HepG2 (cell line): ENCODE data around the gene SLC2A4. TPM values are rescaled to one million over a fixed set of nuclear protein-coding genes. Genes with fewer than 3 reads are reported as not detected.

Experiments used
- CENPBD1 ChIP-seq: sonication (generic); formaldehyde crosslinking; IDR thresholded peaks from 2 replicates; pipeline ENCODE4 v1.8.0; 2022; ENCODE audit warnings: missing genetic modification reagents, low read depth, mild to moderate bottlenecking, borderline replicate concordance
- CSRNP2 ChIP-seq: sonication (generic); formaldehyde crosslinking; conservative IDR thresholded peaks from 2 replicates; pipeline ENCODE4 v1.8.0; 2022; ENCODE audit warnings: low read depth, missing genetic modification reagents
- DNMT1 ChIP-seq: sonication (generic); formaldehyde crosslinking; IDR thresholded peaks from 2 replicates; pipeline ENCODE4 v1.5.1; 2020; ENCODE audit warnings: mild to moderate bottlenecking, missing genetic modification reagents
- EP300 ChIP-seq, 3 experiments: sonication (generic) in 1 of 3; formaldehyde crosslinking in 1 of 3; IDR thresholded peaks; 2 replicates each; pipeline versions ENCODE4 v1.5.1 to v1.6.1; 2011 to 2020; ENCODE audit warnings: low read depth in 2 of 3, low read length in 2 of 3, borderline replicate concordance in 1 of 3, improper control_type of control experiment in 1 of 3, mild to moderate bottlenecking in 1 of 3, missing genetic modification reagents in 1 of 3, moderate library complexity in 1 of 3
- HMG20B ChIP-seq: conservative IDR thresholded peaks from 2 replicates; pipeline ENCODE4 v1.6.1; 2016; ENCODE audit warnings: missing genetic modification reagents, missing compliant biosample characterization
- JUN ChIP-seq: sonication (generic); formaldehyde crosslinking; IDR thresholded peaks from 2 replicates; pipeline ENCODE4 v1.4.0; 2020; ENCODE audit warnings: mild to moderate bottlenecking, missing genetic modification reagents
- KLF12 ChIP-seq: sonication (generic); formaldehyde crosslinking; IDR thresholded peaks from 2 replicates; pipeline ENCODE4 v1.4.0; 2020; ENCODE audit warnings: missing genetic modification reagents, borderline replicate concordance
- NAIF1 ChIP-seq: sonication (generic); formaldehyde crosslinking; IDR thresholded peaks from 2 replicates; pipeline ENCODE4 v1.5.0; 2020; ENCODE audit warnings: mild to moderate bottlenecking, missing genetic modification reagents, borderline replicate concordance
- NFIC ChIP-seq: IDR thresholded peaks from 2 replicates; pipeline ENCODE4 v1.6.1; 2012; ENCODE audit warnings: mild to moderate bottlenecking, low read length, inconsistent platforms
- SAP130 ChIP-seq: IDR thresholded peaks from 2 replicates; pipeline ENCODE4 v1.6.1; 2016; ENCODE audit warnings: low read depth
- SIN3B ChIP-seq: fragments of 150-350 bp; IDR thresholded peaks from 2 replicates; pipeline ENCODE4 v1.6.1; 2014; ENCODE audit warnings: low read length
- SYNCRIP ChIP-seq: fragments of 200-400 bp; formaldehyde crosslinking; IDR thresholded peaks from 2 replicates; pipeline ENCODE4 v1.6.1; 2018; ENCODE audit warnings: mild to moderate bottlenecking, low read depth, low read length; ENCODE audit not compliant: insufficient read depth
- YY1 ChIP-seq: IDR thresholded peaks from 2 replicates; pipeline ENCODE4 v1.6.1; 2011; ENCODE audit warnings: low read length, low read depth, moderate library complexity, mild to moderate bottlenecking; ENCODE audit not compliant: insufficient read depth, insufficient replicate concordance
- ZNF124 ChIP-seq: sonication (generic); formaldehyde crosslinking; IDR thresholded peaks from 2 replicates; pipeline ENCODE4 v1.4.0; 2020; ENCODE audit warnings: missing genetic modification reagents
- ZNF256 ChIP-seq: sonication (generic); formaldehyde crosslinking; conservative IDR thresholded peaks from 2 replicates; pipeline ENCODE4 v1.4.0; 2020; ENCODE audit warnings: missing genetic modification reagents
- ZNF335 ChIP-seq: sonication (generic); formaldehyde crosslinking; IDR thresholded peaks from 2 replicates; pipeline ENCODE4 v1.4.0; 2020; ENCODE audit warnings: missing genetic modification reagents
- ZNF569 ChIP-seq: sonication (generic); formaldehyde crosslinking; IDR thresholded peaks from 2 replicates; pipeline ENCODE4 v1.5.0; 2020; ENCODE audit warnings: mild to moderate bottlenecking, missing genetic modification reagents, moderate library complexity, borderline replicate concordance
- ZNF607 ChIP-seq: sonication (generic); formaldehyde crosslinking; IDR thresholded peaks from 2 replicates; pipeline ENCODE4 v1.5.1; 2020; ENCODE audit warnings: missing genetic modification reagents, mild to moderate bottlenecking, borderline replicate concordance
- ZNF652 ChIP-seq: IDR thresholded peaks from 2 replicates; pipeline ENCODE4 v1.6.1; 2016; ENCODE audit warnings: low read depth, borderline replicate concordance
- ZNF737 ChIP-seq: sonication (generic); formaldehyde crosslinking; IDR thresholded peaks from 2 replicates; pipeline ENCODE4 v1.5.0; 2020; ENCODE audit warnings: missing genetic modification reagents, mild to moderate bottlenecking, borderline replicate concordance
- ZNF891 ChIP-seq: sonication (generic); formaldehyde crosslinking; IDR thresholded peaks from 2 replicates; pipeline ENCODE4 v1.5.0; 2020; ENCODE audit warnings: mild to moderate bottlenecking, missing genetic modification reagents
- ZUFSP ChIP-seq: sonication (generic); formaldehyde crosslinking; IDR thresholded peaks from 2 replicates; pipeline ENCODE4 v1.9.0; 2021; ENCODE audit warnings: missing genetic modification reagents, mild to moderate bottlenecking, borderline replicate concordance
- polyA plus RNA-seq, 8 experiments: library from polyadenylated mRNA; depleted of rRNA in 3 of 8; stranded (reverse) in 7 of 8; unstranded in 1 of 8; fragments of >200 nt; fragmentation: Illumina TruSeq in 4 of 8; extraction: Trizol in 4 of 8; gene quantifications; 2 replicates each; pipeline versions ENCODE4 v1.2.1 to v1.2.3, GENCODE V29; 2011 to 2016; ENCODE audit warnings: low read depth in 4 of 8, missing spikeins in 1 of 8, mixed read lengths in 1 of 8; ENCODE audit not compliant: insufficient read depth in 1 of 8
- total RNA-seq, 5 experiments: library from RNA; depleted of rRNA; stranded (reverse); fragments of >200 nt; fragmentation: Illumina TruSeq; extraction: Trizol; gene quantifications; 2 replicates each; pipeline ENCODE4 v1.2.3, GENCODE V29; 2016; ENCODE audit warnings: low read depth in 1 of 5
- TF ChIP-seq, protein P1 (sequence below): sonication (generic); formaldehyde crosslinking; IDR thresholded peaks from 2 replicates; pipeline ENCODE4 v1.5.1; 2020; ENCODE audit warnings: mild to moderate bottlenecking, missing genetic modification reagents, moderate library complexity
- TF ChIP-seq, protein P2 (sequence below): sonication (generic); formaldehyde crosslinking; IDR thresholded peaks from 2 replicates; pipeline ENCODE4 v1.9.0; 2022; ENCODE audit warnings: low read depth, missing genetic modification reagents

The SLC2A4 gene
- total and polyA plus RNA-seq, 2 of the 13 experiments (the other 11 are each of a cell fraction or from before 2014, with no cell fraction given) = 4.9 to 5.8 TPM

DNA sequence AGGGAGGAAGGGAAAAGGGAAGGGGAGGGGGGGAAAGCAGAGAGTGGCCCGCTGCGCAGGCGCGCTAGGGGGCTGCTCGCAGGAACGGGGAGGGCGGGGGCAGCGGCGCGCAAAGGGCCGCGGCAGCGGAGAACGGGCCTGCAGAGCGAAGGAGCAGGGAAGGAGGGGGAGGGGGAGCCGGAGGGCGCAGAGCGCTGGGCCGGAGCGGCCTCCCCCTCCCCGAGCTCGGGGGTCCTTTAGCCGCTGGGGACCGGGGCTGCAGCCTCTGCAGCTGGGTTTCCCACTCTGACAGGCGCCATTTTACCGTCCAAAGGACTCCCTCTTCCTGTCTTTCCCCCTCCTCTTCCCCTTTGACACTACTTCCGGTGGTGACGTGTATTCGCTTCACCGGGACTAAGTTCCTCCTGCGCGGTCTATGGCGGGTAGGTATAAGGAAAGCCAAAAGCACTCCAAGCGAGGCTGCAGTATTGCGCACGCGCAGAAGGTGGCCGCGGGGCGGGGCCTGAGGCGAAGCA is 29.8 kb upstream of the SLC2A4 start, which contains the start of gene CTDNEP1 (continued):
- TF ChIP-seq CENPBD1 = no peak
- no peak; the same call in 1 of the 2 replicates for TF ChIP-seq KLF12 (CRISPR knock-in tag)
- no peak for TF ChIP-seq ZNF256 (CRISPR knock-in tag)
- no peak for TF ChIP-seq SAP130 (CRISPR knock-in tag)
- no peak for TF ChIP-seq ZNF335 (CRISPR knock-in tag)
- no peak for TF ChIP-seq DNMT1 (CRISPR knock-in tag)
- peak; percentile 96 for TF ChIP-seq YY1
- TF ChIP-seq ZNF891 (CRISPR knock-in tag) = no peak
- no peak for TF ChIP-seq ZUFSP (CRISPR knock-in tag)
- TF ChIP-seq, protein P1, sequence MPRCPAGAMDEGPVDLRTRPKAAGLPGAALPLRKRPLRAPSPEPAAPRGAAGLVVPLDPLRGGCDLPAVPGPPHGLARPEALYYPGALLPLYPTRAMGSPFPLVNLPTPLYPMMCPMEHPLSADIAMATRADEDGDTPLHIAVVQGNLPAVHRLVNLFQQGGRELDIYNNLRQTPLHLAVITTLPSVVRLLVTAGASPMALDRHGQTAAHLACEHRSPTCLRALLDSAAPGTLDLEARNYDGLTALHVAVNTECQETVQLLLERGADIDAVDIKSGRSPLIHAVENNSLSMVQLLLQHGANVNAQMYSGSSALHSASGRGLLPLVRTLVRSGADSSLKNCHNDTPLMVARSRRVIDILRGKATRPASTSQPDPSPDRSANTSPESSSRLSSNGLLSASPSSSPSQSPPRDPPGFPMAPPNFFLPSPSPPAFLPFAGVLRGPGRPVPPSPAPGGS (CRISPR knock-in tag) = no peak
- TF ChIP-seq ZNF737 (CRISPR knock-in tag) = no peak
- no peak for TF ChIP-seq NFIC
- TF ChIP-seq, protein P2, sequence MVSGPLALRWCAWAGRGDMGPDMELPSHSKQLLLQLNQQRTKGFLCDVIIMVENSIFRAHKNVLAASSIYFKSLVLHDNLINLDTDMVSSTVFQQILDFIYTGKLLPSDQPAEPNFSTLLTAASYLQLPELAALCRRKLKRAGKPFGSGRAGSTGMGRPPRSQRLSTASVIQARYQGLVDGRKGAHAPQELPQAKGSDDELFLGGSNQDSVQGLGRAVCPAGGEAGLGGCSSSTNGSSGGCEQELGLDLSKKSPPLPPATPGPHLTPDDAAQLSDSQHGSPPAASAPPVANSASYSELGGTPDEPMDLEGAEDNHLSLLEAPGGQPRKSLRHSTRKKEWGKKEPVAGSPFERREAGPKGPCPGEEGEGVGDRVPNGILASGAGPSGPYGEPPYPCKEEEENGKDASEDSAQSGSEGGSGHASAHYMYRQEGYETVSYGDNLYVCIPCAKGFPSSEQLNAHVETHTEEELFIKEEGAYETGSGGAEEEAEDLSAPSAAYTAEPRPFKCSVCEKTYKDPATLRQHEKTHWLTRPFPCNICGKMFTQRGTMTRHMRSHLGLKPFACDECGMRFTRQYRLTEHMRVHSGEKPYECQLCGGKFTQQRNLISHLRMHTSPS (CRISPR knock-in tag) = no peak
- TF ChIP-seq ZNF607 = no peak
- no peak for TF ChIP-seq NAIF1 (CRISPR knock-in tag)
- no peak for TF ChIP-seq ZNF652
- TF ChIP-seq EP300 (IDR thresholded peaks at IDR 0.05; ENCODE audit: low read depth in 2 of 2, low read length in 2 of 2) = no peak
- no peak for TF ChIP-seq EP300 (CRISPR knock-in tag; IDR thresholded peaks at IDR 0.05; ENCODE audit: borderline replicate concordance)
- TF ChIP-seq ZNF569 (CRISPR knock-in tag) = no peak
- no peak for TF ChIP-seq SYNCRIP
- TF ChIP-seq JUN = no peak
- TF ChIP-seq SIN3B = peak; percentile 90
- TF ChIP-seq ZNF124 (CRISPR knock-in tag) = no peak
- no peak for TF ChIP-seq CSRNP2
- TF ChIP-seq HMG20B (CRISPR knock-in tag) = no peak
